Activated T-cell treated with anti-CD3 and anti-CD28 coated beads, Interleukin-2, amount 50 U/mL, for 24 hours (primary cell): ENCODE measurements around the gene TRIP10.
A peak's percentile ranks its signal among the peaks of the same experiment; 100 is the strongest.
"Not testable (repeated sequence)": the region's sequence is repeated elsewhere in the genome, so short reads cannot be mapped to it uniquely, and the experiment has no call there.

Source experiments
- DNase-seq: peaks from one replicate; pipeline ENCODE4 v3.0.0-alpha.2; 2020
- H3K27ac Mint-ChIP-seq: 2 replicates; pipeline ENCODE4 v1.8.0; 2020; ENCODE audit warnings: mild to moderate bottlenecking, mixed read lengths
- H3K27me3 Mint-ChIP-seq: 2 replicates; pipeline ENCODE4 v1.8.0; 2020; ENCODE audit warnings: mixed read lengths
- H3K36me3 Mint-ChIP-seq: 2 replicates; pipeline ENCODE4 v1.8.0; 2020; ENCODE audit warnings: low read depth, mixed read lengths
- H3K4me1 Mint-ChIP-seq: 2 replicates; pipeline ENCODE4 v1.8.0; 2020; ENCODE audit warnings: low read depth, mixed read lengths
- H3K4me3 Mint-ChIP-seq: 2 replicates; pipeline ENCODE4 v1.8.0; 2020; ENCODE audit warnings: mild to moderate bottlenecking, moderate library complexity, mixed read lengths
- H3K9me3 Mint-ChIP-seq: 2 replicates; pipeline ENCODE4 v1.8.0; 2020; ENCODE audit warnings: mixed read lengths

TRIP10 gene

GRCh38 chr19:6772028-6772865 lies 32.8 kb downstream of the TRIP10 start, which contains the start of gene VAV1:
Gene VAV1, plus strand, starts transcription at chr19:6772708. Its CDS starts 100 bp downstream, at chr19:6772808.
- Mint-ChIP-seq H3K27me3 (no peaks in the 10 kb centered on the region), H3K9me3 (peaks cover 2% of the 10 kb centered on the region), H3K4me3 (peak within 1 kb of the TSS; percentile 95), H3K27ac (peak within 1 kb of the TSS; percentile 97), H3K4me1 (peaks cover 52% of the 10 kb centered on the region), H3K36me3 (peaks cover 38% of the 10 kb centered on the region)
- DNase-seq = peak; percentile 83

GRCh38 chr19:6772866-6773322 lies 33.4 kb downstream of the TRIP10 start:
- Mint-ChIP-seq H3K4me1 (peaks cover 53% of the 10 kb centered on the region), H3K9me3 (peaks cover 2% of the 10 kb centered on the region), H3K27ac (peak overlapping the region; percentile 97), H3K4me3 (peak overlapping the region; percentile 95), H3K27me3 (no peaks in the 10 kb centered on the region), H3K36me3 (peaks cover 44% of the 10 kb centered on the region)
- no peak for DNase-seq

- Mint-ChIP-seq H3K4me1 (peaks cover 53% of the 10 kb centered on the region), H3K9me3 (peaks cover 2% of the 10 kb centered on the region), H3K27ac (peak overlapping the region; percentile 97), H3K27me3 (no peaks in the 10 kb centered on the region), H3K36me3 (peaks cover 48% of the 10 kb centered on the region), H3K4me3 (peak overlapping the region; percentile 95)
- DNase-seq = peak; percentile 77
These were observed 33.9 kb downstream of the TRIP10 start for GRCh38 chr19:6773323-6773931.

GRCh38 chr19:6774821-6775707 lies 35.6 kb downstream of the TRIP10 start:
- DNase-seq = no peak

GRCh38 chr19:6776045-6776444 lies 36.6 kb downstream of the TRIP10 start:
- not testable (repeated sequence) for H3K27me3 Mint-ChIP-seq, H3K4me3 Mint-ChIP-seq, H3K27ac Mint-ChIP-seq, H3K9me3 Mint-ChIP-seq, DNase-seq
- Mint-ChIP-seq H3K36me3 (peaks cover 62% of the 10 kb centered on the region), H3K4me1 (peaks cover 59% of the 10 kb centered on the region)

More at GRCh38 chr19:6774821-6775707, 35.6 kb downstream of the TRIP10 start:
- Mint-ChIP-seq H3K9me3 (peaks cover 2% of the 10 kb centered on the region), H3K36me3 (peaks cover 53% of the 10 kb centered on the region), H3K27ac (peak overlapping the region; percentile 73), H3K27me3 (no peaks in the 10 kb centered on the region), H3K4me1 (peaks cover 54% of the 10 kb centered on the region), H3K4me3 (peak overlapping the region; percentile 62)

- Mint-ChIP-seq H3K4me3 (no peak overlapping the region), H3K4me1 (peaks cover 65% of the 10 kb centered on the region), H3K36me3 (peaks cover 72% of the 10 kb centered on the region), H3K9me3 (peaks cover 2% of the 10 kb centered on the region), H3K27ac (peak overlapping the region; percentile 89), H3K27me3 (no peaks in the 10 kb centered on the region)
- no peak for DNase-seq
These were observed 37.5 kb downstream of the TRIP10 start for GRCh38 chr19:6776999-6777398.

GRCh38 chr19:6777434-6777833 lies 38.0 kb downstream of the TRIP10 start:
- H3K36me3 Mint-ChIP-seq = peaks cover 70% of the 10 kb centered on the region
- H3K9me3 Mint-ChIP-seq = peaks cover 2% of the 10 kb centered on the region
- no peak for DNase-seq
- no peaks in the 10 kb centered on the region for H3K27me3 Mint-ChIP-seq
- peak overlapping the region; percentile 89 for H3K27ac Mint-ChIP-seq
- H3K4me3 Mint-ChIP-seq = no peak overlapping the region
- H3K4me1 Mint-ChIP-seq = peaks cover 63% of the 10 kb centered on the region

DNA sequence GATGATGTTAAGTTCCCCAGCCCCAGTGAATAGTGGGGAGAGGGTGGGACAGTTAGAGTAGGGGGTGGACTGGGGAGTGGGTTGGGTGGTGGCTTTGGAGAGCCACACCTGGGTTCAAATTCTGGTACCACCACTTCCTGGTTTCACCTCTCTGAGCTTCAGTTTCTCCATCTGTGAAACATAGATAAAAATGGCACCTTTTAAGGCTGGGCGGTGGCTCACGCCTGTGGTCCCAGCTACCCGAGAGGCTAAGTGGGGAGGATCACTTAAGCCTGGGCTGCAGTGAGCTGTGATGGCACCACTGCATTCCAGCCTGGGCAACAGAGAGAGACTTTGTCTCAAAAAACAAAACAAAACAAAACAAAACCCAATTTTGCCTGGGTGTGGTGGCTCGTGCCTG lies 38.9 kb downstream of the TRIP10 start:
- peaks cover 64% of the 10 kb centered on the region for H3K36me3 Mint-ChIP-seq

GRCh38 chr19:6779206-6779605 lies 39.7 kb downstream of the TRIP10 start:
- Mint-ChIP-seq H3K36me3 (peaks cover 65% of the 10 kb centered on the region), H3K27ac (peak overlapping the region; percentile 68), H3K4me1 (peaks cover 66% of the 10 kb centered on the region), H3K4me3 (no peak overlapping the region), H3K27me3 (no peaks in the 10 kb centered on the region), H3K9me3 (no peaks in the 10 kb centered on the region)
- DNase-seq = no peak

More for the DNA sequence above, 38.9 kb downstream of the TRIP10 start:
- H3K4me1 Mint-ChIP-seq = peaks cover 64% of the 10 kb centered on the region
- H3K9me3 Mint-ChIP-seq = peaks cover 2% of the 10 kb centered on the region
- H3K27ac Mint-ChIP-seq = peak overlapping the region; percentile 89
- DNase-seq = no peak
- no peak overlapping the region for H3K4me3 Mint-ChIP-seq
- H3K27me3 Mint-ChIP-seq = no peaks in the 10 kb centered on the region

- no peak for DNase-seq
- peaks cover 55% of the 10 kb centered on the region for H3K4me1 Mint-ChIP-seq
- no peaks in the 10 kb centered on the region for H3K27me3 Mint-ChIP-seq
- no peaks in the 10 kb centered on the region for H3K9me3 Mint-ChIP-seq
- no peak overlapping the region for H3K4me3 Mint-ChIP-seq
- H3K36me3 Mint-ChIP-seq = peaks cover 62% of the 10 kb centered on the region
- no peak overlapping the region for H3K27ac Mint-ChIP-seq
These were observed 47.9 kb downstream of the TRIP10 start for GRCh38 chr19:6787393-6787792.

DNA sequence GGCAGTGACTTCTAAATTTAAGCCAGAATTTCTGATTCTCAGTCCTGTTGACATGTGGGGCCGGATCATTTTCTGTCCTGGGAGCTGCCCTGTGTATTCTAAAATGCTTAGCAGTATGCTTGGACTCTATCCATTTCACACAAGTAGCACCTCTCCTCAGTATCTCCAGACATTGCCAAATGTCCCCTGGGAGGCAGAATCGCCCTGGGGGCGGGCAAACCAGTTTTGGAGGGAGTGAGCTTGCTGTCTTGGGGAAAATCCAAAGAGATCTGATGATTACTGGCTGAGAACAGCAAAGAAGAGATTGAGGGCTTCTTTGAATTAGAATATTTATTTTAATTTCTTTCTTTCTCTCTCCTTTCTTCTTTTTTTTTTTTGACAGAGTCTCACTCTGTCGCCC lies 49.4 kb downstream of the TRIP10 start:
- H3K4me1 Mint-ChIP-seq = peaks cover 61% of the 10 kb centered on the region
- H3K4me3 Mint-ChIP-seq = no peak overlapping the region
- H3K9me3 Mint-ChIP-seq = no peaks in the 10 kb centered on the region
- peak overlapping the region; percentile 72 for H3K27ac Mint-ChIP-seq
- no peak for DNase-seq
- no peaks in the 10 kb centered on the region for H3K27me3 Mint-ChIP-seq
- peaks cover 70% of the 10 kb centered on the region for H3K36me3 Mint-ChIP-seq

- Mint-ChIP-seq H3K27me3 (no peaks in the 10 kb centered on the region), H3K36me3 (peaks cover 70% of the 10 kb centered on the region), H3K9me3 (peaks cover 8% of the 10 kb centered on the region), H3K27ac (peak overlapping the region; percentile 57), H3K4me1 (peaks cover 64% of the 10 kb centered on the region), H3K4me3 (no peak overlapping the region)
- DNase-seq = no peak
These were observed 51.0 kb downstream of the TRIP10 start for GRCh38 chr19:6790194-6791128.

- peaks cover 69% of the 10 kb centered on the region for H3K36me3 Mint-ChIP-seq
- no peak for DNase-seq
- no peaks in the 10 kb centered on the region for H3K27me3 Mint-ChIP-seq
- peak overlapping the region; percentile 55 for H3K27ac Mint-ChIP-seq
- H3K4me3 Mint-ChIP-seq = no peak overlapping the region
- peaks cover 66% of the 10 kb centered on the region for H3K4me1 Mint-ChIP-seq
- peaks cover 8% of the 10 kb centered on the region for H3K9me3 Mint-ChIP-seq
These were observed 51.8 kb downstream of the TRIP10 start for GRCh38 chr19:6791237-6791636.
